VCaP (cell line): ENCODE results near the gene ZNF654.

Source experiments
- H3K27ac ChIP-seq: fragments of 450-650 bp; 2 replicates; pipeline ENCODE4 v1.5.1; 2017
- TF ChIP-seq, protein P1 (sequence below): fragments of 450-650 bp; conservative IDR thresholded peaks from 2 replicates; pipeline ENCODE4 v1.5.1; 2017; ENCODE audit warnings: mild to moderate bottlenecking, moderate library complexity

The ZNF654 gene

DNA sequence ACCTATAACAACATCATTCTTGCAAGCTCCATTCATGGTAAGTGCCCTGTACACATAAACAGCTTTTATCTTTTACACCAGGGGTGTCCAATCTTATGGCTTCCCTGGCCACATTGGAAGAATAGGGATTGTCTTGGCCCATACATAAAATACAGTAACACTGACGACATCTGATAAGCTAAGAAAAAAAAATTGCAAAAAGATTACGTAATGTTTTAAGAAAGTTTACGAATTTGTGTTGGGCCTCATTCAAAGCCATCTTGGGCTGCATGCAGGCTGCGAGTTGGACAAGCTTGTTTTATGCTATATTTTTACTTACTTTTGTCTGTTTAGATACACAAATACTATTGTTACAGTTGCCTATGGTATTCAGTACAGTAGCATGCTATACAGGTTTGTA lies 31.6 kb downstream of the ZNF654 start:
- TF ChIP-seq, protein P1, sequence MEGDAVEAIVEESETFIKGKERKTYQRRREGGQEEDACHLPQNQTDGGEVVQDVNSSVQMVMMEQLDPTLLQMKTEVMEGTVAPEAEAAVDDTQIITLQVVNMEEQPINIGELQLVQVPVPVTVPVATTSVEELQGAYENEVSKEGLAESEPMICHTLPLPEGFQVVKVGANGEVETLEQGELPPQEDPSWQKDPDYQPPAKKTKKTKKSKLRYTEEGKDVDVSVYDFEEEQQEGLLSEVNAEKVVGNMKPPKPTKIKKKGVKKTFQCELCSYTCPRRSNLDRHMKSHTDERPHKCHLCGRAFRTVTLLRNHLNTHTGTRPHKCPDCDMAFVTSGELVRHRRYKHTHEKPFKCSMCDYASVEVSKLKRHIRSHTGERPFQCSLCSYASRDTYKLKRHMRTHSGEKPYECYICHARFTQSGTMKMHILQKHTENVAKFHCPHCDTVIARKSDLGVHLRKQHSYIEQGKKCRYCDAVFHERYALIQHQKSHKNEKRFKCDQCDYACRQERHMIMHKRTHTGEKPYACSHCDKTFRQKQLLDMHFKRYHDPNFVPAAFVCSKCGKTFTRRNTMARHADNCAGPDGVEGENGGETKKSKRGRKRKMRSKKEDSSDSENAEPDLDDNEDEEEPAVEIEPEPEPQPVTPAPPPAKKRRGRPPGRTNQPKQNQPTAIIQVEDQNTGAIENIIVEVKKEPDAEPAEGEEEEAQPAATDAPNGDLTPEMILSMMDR: no peak
- H3K27ac ChIP-seq: no peak overlapping the region

DNA sequence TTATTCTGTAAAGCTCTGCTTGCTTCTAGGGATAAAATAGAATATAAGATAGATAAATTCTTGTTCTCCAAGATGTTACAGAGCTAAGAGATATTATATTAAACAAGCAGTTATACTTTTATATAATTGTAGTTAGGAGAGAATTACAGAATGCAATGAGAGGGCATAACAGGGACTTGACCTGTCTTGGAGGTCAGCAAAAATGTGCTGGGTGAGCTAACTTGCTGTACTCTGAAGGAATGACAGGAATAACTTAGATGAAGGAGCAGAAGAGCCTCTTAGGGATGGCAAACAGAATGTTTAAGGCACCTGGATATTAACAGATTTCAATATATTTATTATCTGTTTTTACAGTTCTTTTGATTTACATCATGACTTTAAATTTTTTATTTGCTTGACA lies 33.2 kb downstream of the ZNF654 start:
- TF ChIP-seq, protein P1: no peak
- H3K27ac ChIP-seq: no peak overlapping the region

DNA sequence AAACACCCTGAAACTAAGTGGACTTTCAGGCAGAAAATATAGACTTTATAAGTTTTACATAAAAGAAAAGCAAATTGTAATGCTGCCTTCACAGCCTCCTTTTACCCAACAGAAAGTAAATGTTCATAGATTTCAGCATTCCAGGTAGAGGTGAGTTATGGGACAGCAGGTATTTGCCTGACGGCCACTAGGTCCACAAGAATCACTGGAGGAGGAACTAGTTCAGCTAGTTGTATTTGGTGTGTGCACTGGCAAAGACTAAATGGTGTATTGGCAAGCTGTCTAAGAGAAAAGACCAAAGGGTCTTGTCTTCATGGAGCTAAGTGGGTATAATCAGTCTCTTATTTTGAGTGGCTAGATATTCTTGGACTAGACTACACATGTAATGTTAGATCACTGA lies 34.2 kb downstream of the ZNF654 start:
- TF ChIP-seq, protein P1: no peak
- H3K27ac ChIP-seq: peak overlapping the region; percentile 4

DNA sequence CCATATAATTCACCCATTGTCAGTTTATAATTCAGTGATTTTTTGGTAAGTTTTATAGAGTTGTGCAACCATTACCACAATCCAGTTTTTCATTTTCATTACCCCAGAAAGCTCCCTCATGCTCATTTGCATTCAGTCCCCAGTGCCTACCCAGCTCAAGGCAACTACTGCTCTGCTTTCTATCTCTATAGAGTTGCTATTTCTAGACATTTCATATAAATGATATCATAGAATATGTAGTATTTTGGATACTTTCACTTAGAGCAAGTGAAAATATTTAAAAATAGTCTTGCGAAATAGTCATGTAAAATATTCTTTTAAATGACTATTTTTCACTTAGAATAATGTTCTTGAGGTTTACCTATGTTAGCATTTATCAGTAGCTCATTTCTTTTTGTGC lies 42.1 kb downstream of the ZNF654 start:
- no peak overlapping the region for H3K27ac ChIP-seq
- TF ChIP-seq, protein P1: no peak

DNA sequence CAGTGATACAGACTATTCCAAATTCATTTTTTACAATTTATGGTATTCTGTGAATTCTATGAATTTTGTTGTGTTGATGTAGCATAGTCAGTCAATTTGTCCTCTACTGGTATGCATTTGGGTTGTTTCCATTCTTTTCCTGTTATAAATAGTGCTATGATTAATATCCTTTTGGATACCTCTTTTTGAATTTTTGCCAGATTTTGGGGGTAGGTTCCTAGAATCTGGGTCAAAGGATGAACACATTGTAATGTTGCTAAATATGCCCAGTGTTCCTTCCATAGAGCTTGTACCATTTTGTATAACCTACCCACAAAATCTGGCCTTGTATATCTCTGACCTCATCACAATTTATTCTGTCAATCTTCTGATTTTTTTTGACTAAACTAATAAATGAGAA lies 46.3 kb downstream of the ZNF654 start:
- no peak overlapping the region for H3K27ac ChIP-seq
- TF ChIP-seq, protein P1: no peak

DNA sequence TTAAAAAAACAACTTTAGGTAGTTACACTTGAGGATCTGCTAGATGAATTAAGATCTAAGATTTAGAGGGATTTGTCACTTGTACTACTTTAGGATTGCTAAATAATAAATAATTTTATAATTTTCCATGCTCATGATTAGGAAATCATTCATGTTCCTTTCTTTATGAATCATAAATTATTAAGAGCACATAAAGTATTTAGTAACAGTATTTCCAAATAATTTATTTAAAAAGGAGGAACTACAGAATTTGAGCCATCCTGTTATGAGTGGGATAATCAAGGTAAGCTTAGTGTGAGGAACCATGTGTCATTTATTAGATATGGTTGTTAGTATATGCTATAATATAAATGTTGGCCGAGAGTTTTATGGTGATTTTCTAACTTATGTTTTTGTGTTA lies 53.2 kb downstream of the ZNF654 start:
- TF ChIP-seq, protein P1: no peak
- H3K27ac ChIP-seq: no peak overlapping the region

DNA sequence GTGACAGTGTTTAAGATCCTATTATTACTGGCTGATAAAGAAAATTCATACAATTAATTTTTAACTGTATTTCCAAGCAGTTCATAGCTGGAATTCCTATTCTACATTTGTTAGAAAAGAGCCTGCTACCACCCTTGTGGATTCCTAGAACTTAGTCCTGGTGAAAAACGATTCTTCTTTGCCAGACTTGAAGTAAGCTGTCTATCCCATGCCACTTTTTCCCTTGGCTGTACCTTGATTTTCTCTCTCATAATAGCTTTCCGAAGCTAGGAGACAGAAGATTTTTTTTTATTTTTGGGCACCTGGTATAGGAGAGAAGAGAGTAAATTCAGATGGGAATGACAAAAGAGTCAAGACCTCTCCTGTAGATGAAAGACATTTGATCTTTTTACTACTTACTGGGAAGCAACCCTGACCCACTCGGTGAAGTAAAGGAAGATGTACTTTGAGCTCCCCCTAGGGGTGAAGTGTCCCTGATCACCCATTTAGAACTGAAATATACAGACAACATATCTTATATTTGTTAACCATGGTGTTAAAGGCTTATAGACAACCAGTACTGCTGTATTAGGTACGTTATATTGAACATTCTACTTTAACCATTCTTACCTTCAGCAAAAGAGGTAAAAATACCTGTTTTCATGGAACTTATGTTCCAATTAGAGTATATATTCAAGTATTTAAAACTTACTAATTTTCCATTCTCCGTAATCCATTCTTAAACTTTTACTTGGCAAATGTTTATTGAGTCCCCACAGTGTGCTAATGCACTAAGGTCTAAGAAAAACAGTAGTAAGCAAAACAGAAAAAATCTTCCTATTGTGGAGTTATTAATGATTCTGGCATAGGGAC lies 54.5 kb downstream of the ZNF654 start:
- TF ChIP-seq, protein P1: peak; percentile 91
- H3K27ac ChIP-seq: no peak overlapping the region
